NCI-H2171 (cell line): ENCODE results near the gene BTBD9.

Source experiments
- DNase-seq: peaks from one replicate; lab custom pipeline; 2025; lab: John Stamatoyannopoulos, UW

BTBD9 gene

GRCh38 chr6:38194589-38194988 lies 445.1 kb downstream of the BTBD9 start:
- DNase-seq: no peak

DNA sequence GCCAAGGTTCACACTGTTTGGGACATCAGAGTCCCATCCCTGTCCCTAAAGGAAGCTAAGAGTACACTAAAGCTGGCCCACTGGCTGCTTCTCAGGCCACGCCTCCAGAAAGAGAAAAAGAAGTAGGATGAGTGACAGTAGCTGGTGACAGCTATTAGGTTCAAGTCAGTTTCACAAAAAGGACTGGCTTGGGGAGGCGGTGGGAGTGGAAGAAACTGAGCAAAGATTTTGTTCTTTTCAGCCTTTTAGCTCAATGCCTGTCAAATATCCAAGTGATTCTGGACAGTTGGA lies 445.5 kb downstream of the BTBD9 start:
- DNase-seq: no peak

DNA sequence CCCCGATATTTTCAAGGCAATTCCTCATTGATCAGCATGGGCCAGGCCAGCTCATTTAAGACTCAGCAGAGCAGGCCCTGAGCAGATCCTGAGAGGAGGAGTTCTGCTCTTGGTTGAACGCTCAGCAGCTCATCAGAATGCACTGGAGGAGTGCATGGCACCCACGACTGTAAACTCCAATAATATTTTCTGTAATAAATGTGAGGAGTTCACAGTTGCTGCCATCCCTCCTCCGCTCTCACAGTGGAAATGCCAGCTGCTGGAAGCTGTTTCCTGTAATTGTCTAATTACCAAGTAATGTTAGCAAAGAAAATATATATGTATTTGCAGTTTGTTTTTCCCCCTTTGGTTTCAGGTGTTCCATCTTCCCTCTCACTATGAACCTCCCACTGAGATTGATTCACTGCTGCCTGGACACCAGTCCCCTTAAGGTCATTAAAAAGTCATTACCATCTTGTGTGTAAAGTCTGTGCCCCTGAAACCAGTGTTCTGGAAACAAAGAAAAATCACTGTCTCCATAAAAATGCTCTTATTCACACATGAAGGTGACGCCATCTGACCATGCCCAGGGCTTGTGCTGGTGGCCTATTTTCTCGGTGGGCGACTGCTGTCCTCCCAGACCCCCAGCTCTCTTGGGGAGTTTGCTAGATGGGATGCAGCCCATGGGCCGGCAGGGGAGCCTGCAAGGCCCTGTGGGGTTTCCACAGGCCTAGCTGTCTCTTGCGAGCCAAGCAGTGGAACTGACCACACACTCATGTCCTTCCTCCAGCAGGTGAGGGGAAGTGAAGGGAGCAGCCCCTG lies 446.0 kb downstream of the BTBD9 start:
- no peak for DNase-seq

DNA sequence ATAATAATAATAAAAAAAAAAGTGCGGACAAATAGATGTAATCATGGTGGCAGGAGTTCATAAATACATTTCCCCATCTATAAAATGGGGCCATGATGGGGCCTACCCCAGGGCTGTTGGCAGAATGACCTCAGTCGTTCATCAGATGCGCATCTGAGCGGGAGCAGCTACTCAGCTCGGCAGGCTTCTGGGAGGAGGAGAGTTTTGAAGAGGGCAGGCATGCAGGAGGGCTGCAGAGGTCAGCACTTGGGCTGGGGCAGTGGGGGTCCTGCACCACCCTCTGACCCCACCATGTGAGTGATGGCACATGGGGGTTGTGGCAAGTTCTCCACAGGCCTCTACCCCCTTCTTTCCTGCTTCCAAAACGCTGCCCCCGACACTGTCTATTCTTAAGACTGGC lies 446.7 kb downstream of the BTBD9 start:
- no peak for DNase-seq

GRCh38 chr6:38192487-38192886 lies 447.2 kb downstream of the BTBD9 start:
- no peak for DNase-seq

DNA sequence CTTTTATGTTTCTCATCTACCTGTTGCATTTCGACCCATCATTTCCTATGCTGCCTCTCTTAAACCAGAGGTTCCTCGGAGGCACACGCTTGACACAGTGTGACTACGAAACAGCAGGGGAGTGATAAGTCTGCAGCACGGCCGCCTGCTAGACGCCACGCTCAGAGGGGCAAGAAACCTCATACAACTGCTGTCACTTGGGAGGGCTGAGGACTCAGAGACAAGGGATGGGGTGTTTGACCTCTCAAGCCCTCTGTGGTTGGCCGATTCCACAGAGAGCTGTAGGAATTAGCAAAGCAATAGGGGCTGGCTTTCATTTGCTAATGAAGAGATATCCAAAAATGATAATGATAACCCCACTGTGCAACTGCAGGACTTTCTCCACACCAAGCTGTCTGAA lies 447.7 kb downstream of the BTBD9 start:
- DNase-seq: no peak

- no peak for DNase-seq
Observed at GRCh38 chr6:38191418-38191817, 448.3 kb downstream of the BTBD9 start.

- DNase-seq: no peak
Observed at GRCh38 chr6:38188677-38189335, 450.9 kb downstream of the BTBD9 start.

GRCh38 chr6:38187811-38188590 lies 451.7 kb downstream of the BTBD9 start:
- peak; percentile 81 for DNase-seq

DNA sequence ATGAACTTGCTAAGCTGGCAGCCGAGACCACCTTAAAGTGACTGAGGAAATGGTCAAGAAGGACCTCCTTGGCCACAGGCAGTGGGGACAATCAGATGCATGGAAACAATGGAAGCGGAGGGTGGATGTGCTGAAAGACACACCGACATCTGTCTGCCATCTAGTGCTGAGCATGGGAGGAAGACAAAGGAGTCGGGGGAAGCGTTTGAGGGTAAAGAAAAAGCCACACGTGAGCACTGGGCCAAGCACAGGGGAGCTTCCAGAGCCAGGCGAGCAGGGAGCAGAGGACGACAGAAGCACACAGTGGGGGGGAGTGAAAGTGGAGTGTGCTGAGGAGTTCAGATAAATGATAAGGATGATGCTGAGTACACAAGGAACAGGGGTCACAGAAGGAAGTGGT lies 452.4 kb downstream of the BTBD9 start:
- peak; percentile 38 for DNase-seq

GRCh38 chr6:38185752-38186151 lies 454.0 kb downstream of the BTBD9 start:
- DNase-seq: no peak

- DNase-seq: no peak
Observed at GRCh38 chr6:38185244-38185643, 454.5 kb downstream of the BTBD9 start.

DNA sequence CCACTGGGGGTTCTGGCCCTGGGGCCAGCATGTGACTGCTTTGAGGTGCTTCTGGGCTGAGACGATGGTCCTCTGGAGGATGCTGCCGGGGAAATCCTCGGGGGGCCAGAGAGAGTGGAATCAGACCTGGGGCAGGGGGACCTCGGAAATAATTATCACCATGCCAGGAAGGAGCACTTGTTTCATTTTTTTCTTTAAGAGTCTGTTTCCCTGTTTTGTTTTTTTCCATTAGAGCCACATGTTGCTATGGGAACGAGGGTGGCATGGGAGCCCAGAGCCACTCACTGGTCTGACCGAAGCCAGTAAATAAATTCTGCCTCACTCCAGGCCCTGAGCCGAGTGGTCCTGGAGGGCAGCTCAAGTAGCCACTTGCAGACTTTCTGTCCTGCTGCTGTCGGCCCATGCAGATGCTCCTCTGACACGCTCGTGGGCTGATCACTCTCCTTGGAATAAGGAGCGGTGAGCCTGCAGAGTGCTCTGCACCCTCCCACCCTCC lies 455.1 kb downstream of the BTBD9 start:
- DNase-seq: no peak

DNA sequence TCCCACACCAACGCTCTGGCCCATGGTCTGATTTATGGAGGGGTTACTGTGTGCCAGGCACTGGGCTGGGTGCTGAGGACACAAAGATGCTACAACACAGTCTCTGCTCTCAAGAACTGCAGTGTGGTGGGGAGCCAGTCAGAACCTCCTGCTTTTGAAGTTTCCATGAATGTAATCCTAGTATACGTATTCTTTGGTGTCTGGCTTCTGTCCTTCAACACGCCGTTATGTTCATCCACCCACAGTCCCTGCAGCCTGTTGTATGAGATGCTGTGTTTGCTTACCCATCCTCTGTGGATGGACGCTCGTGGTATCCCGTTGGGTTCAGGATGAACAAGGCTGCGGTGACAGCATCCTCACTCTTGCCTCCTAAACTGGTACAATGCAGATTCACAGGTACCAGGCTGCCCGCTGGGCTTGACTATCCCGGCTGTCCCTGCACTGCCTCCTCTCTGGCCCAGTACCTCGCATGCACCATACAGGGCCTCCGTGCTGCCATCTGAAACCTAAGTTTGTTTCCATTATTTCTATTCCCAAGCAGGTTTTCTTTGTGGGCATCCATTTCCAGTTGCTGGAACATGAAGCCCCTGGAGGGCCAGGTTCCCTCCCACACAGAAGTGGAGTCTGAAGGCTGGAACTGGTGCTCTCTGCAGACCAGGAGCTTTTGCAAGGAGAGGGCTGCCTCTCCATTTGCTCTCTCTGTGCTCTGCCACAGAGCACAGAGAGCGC lies 455.7 kb downstream of the BTBD9 start:
- DNase-seq: no peak

GRCh38 chr6:38182426-38182825 lies 457.3 kb downstream of the BTBD9 start:
- no peak for DNase-seq

DNA sequence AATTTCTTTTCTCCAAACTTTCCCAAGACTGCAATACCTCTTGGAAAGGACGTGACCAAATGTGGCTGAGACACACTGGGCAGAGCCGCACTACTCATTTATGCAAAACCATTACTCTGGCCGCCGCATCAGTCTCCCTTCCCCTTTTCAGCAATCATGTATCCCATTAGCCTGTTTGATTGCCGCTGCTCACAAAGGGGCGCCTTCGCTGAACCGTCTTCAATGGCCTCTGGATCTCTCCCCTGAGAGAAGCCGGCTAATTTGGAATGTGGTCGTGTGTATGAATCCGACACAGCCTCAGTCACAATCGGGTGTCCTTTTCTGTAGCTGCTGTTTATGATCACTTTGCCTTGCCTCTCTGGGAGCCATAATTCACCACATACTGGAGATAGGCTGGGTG lies 459.1 kb downstream of the BTBD9 start:
- no peak for DNase-seq

- no peak for DNase-seq
Observed at GRCh38 chr6:38179794-38180430, 459.8 kb downstream of the BTBD9 start.

DNA sequence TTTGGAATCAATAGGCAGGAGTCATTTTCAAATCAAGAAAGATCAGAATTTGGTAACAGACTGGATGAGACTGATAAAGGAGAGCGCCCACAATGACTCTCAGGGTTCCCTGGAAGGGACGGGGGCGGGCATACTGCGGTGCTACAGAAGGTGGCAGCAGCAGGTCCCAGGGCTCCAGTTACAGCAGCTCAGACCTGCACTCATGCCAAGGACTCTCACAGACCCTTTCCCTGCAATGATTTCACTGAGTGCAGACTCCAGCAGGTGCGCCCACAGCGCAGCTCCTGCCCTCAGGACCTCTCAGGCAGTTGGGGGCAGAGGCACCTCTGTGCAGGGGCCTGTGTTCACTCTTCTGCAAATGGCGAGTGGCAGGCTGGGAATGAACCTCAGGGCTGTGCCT lies 460.4 kb downstream of the BTBD9 start:
- DNase-seq: no peak

DNA sequence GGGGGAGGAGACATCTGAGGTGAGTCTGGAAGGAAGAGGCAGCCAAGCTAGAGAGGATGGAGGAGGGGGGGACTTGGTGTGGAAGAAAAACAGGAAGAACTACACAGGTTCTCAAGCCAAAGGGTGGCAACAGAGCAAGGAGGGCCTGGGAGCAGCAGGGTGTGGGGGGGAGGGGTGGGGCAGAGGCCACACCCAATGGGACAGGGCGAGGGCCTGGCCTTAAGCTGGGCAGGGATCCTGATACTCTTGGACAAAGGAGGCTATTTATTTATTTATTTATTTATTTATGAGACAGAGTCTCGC lies 461.2 kb downstream of the BTBD9 start:
- no peak for DNase-seq

DNA sequence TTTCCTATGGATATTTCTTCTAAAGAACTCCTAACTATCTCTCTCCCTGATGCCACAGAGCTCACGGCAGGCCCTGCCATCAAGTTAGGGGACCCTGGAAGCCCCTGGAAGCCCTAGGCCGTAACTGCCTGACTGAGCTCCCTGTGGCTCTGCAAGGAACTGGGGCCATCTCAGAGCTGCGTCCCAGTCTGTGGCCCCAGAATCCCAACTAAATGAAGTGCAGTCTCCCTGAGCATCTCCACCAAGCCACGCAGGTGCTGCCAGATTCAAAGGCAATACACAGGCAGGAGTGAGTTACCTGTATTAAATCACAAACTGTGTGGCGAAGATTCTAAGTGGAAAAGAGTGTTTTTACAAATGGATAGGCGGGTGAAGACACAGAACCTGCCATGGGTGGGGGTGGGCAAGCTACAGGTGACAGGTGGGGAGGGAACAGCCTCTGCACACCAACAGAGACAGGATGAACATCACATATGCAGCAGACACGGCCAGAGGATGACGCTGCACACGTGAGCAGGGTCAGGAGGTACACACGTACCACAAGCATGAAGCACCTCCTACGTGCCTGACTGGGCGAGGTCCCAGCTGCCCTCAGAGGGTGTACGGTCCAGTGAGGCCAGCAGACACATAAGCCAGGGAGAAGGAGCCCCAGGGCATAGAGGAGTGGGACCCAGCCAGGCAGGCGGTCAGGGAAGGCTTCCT lies 461.7 kb downstream of the BTBD9 start:
- DNase-seq: no peak
